HepG2 (cell line): ENCODE data around the gene LMNA. TPM values are rescaled to one million over a fixed set of nuclear protein-coding genes. Genes with fewer than 3 reads are reported as not detected.

Source experiments
- ARID4A ChIP-seq: sonication (generic); formaldehyde crosslinking; IDR thresholded peaks from 2 replicates; pipeline ENCODE4 v1.5.0; 2020; ENCODE audit warnings: mild to moderate bottlenecking, missing genetic modification reagents, borderline replicate concordance
- ARNTL ChIP-seq: sonication (generic); formaldehyde crosslinking; IDR thresholded peaks from 2 replicates; pipeline ENCODE4 v1.4.0; 2020; ENCODE audit warnings: mild to moderate bottlenecking, missing genetic modification reagents
- ATF1 ChIP-seq: IDR thresholded peaks from 2 replicates; pipeline ENCODE4 v1.6.1; 2016; ENCODE audit warnings: mild to moderate bottlenecking, control low read depth
- CEBPG ChIP-seq: IDR thresholded peaks from 2 replicates; pipeline ENCODE4 v1.6.1; 2016
- GATAD2A ChIP-seq: IDR thresholded peaks from 2 replicates; pipeline ENCODE4 v1.6.1; 2016
- HDAC2 ChIP-seq: sonication (generic); formaldehyde crosslinking; IDR thresholded peaks from 2 replicates; pipeline ENCODE4 v1.4.0; 2020; ENCODE audit warnings: missing genetic modification reagents
- HOXA3 ChIP-seq: sonication (generic); formaldehyde crosslinking; IDR thresholded peaks from 2 replicates; pipeline ENCODE4 v1.5.0; 2020; ENCODE audit warnings: missing genetic modification reagents
- KDM2A ChIP-seq: sonication (generic); formaldehyde crosslinking; IDR thresholded peaks from 2 replicates; pipeline ENCODE4 v1.4.0; 2020; ENCODE audit warnings: low read depth, missing genetic modification reagents, borderline replicate concordance
- KDM6A ChIP-seq: IDR thresholded peaks from 2 replicates; pipeline ENCODE4 v1.6.1; 2016; ENCODE audit warnings: low read depth
- MED1 ChIP-seq: sonication (generic); formaldehyde crosslinking; IDR thresholded peaks from 2 replicates; pipeline ENCODE4 v1.4.0; 2020; ENCODE audit warnings: missing genetic modification reagents
- NKX3-1 ChIP-seq: sonication (generic); formaldehyde crosslinking; IDR thresholded peaks from 2 replicates; pipeline ENCODE4 v1.5.0; 2020; ENCODE audit warnings: missing genetic modification reagents
- NR1H2 ChIP-seq: sonication (generic); formaldehyde crosslinking; IDR thresholded peaks from 2 replicates; pipeline ENCODE4 v1.8.1; 2022; ENCODE audit warnings: low read depth, missing genetic modification reagents, borderline replicate concordance
- SALL1 ChIP-seq: sonication (generic); formaldehyde crosslinking; IDR thresholded peaks from 2 replicates; pipeline ENCODE4 v1.8.0; 2022; ENCODE audit warnings: mild to moderate bottlenecking, missing genetic modification reagents
- SPEN ChIP-seq: sonication (generic); formaldehyde crosslinking; IDR thresholded peaks from 2 replicates; pipeline ENCODE4 v1.5.1; 2020; ENCODE audit warnings: low read depth, mild to moderate bottlenecking, missing genetic modification reagents
- XRCC5 ChIP-seq: fragments of 200-400 bp; formaldehyde crosslinking; optimal IDR thresholded peaks from 2 replicates; pipeline ENCODE3; 2017; ENCODE audit warnings: mild to moderate bottlenecking, low read length
- ZBTB8A ChIP-seq: sonication (generic); formaldehyde crosslinking; IDR thresholded peaks from 2 replicates; pipeline ENCODE4 v1.4.0; 2020; ENCODE audit warnings: mild to moderate bottlenecking, low read depth, missing genetic modification reagents, borderline replicate concordance
- ZMYM4 ChIP-seq: sonication (generic); formaldehyde crosslinking; IDR thresholded peaks from 2 replicates; pipeline ENCODE4 v1.8.1; 2023; ENCODE audit warnings: mild to moderate bottlenecking, missing genetic modification reagents
- ZNF232 ChIP-seq: sonication (generic); formaldehyde crosslinking; IDR thresholded peaks from 2 replicates; pipeline ENCODE4 v1.4.0; 2020; ENCODE audit warnings: missing genetic modification reagents, borderline replicate concordance
- ZNF30 ChIP-seq: sonication (generic); formaldehyde crosslinking; IDR thresholded peaks from 2 replicates; pipeline ENCODE4 v1.5.0; 2020; ENCODE audit warnings: mild to moderate bottlenecking, missing genetic modification reagents
- ZNF337 ChIP-seq: sonication (generic); formaldehyde crosslinking; IDR thresholded peaks from 2 replicates; pipeline ENCODE4 v1.5.1; 2020; ENCODE audit warnings: missing genetic modification reagents, low read depth, mild to moderate bottlenecking, borderline replicate concordance
- ZNF350 ChIP-seq: sonication (generic); formaldehyde crosslinking; IDR thresholded peaks from 2 replicates; pipeline ENCODE4 v1.4.0; 2020; ENCODE audit warnings: mild to moderate bottlenecking, low read depth, missing genetic modification reagents, borderline replicate concordance
- ZNF747 ChIP-seq: sonication (generic); formaldehyde crosslinking; IDR thresholded peaks from 2 replicates; pipeline ENCODE4 v1.8.1; 2023; ENCODE audit warnings: missing genetic modification reagents, mild to moderate bottlenecking, borderline replicate concordance
- ZNF768 ChIP-seq: sonication (generic); formaldehyde crosslinking; IDR thresholded peaks from 2 replicates; pipeline ENCODE4 v1.4.0; 2020; ENCODE audit warnings: missing genetic modification reagents
- polyA plus RNA-seq, 8 experiments: library from polyadenylated mRNA; depleted of rRNA in 3 of 8; stranded (reverse) in 7 of 8; unstranded in 1 of 8; fragments of >200 nt; fragmentation: Illumina TruSeq in 4 of 8; extraction: Trizol in 4 of 8; gene quantifications; 2 replicates each; pipeline versions ENCODE4 v1.2.1 to v1.2.3, GENCODE V29; 2011 to 2016; ENCODE audit warnings: low read depth in 4 of 8, missing spikeins in 1 of 8, mixed read lengths in 1 of 8; ENCODE audit not compliant: insufficient read depth in 1 of 8
- total RNA-seq, 5 experiments: library from RNA; depleted of rRNA; stranded (reverse); fragments of >200 nt; fragmentation: Illumina TruSeq; extraction: Trizol; gene quantifications; 2 replicates each; pipeline ENCODE4 v1.2.3, GENCODE V29; 2016; ENCODE audit warnings: low read depth in 1 of 5
- TF ChIP-seq, protein P1 (sequence below): IDR thresholded peaks from 2 replicates; pipeline ENCODE4 v1.6.1; 2012; ENCODE audit warnings: inconsistent platforms

LMNA gene
- total and polyA plus RNA-seq, 2 of the 13 experiments (the other 11 are each of a cell fraction or from before 2014, with no cell fraction given): 107 to 225 TPM

GRCh38 chr1:156118177-156118868 is 3.8 kb downstream of the LMNA start (continued):
- TF ChIP-seq ARID4A: peak; percentile 79
- peak; percentile 70 for TF ChIP-seq SPEN (CRISPR knock-in tag)
- no peak for TF ChIP-seq ATF1 (CRISPR knock-in tag)
- no peak for TF ChIP-seq ZNF337
- peak; percentile 60; the same call in 1 of the 2 replicates for TF ChIP-seq SALL1 (CRISPR knock-in tag)
- no peak for TF ChIP-seq NKX3-1 (CRISPR knock-in tag)
- TF ChIP-seq ZNF30 (CRISPR knock-in tag): no peak
- TF ChIP-seq KDM6A (CRISPR knock-in tag): peak; percentile 40; the same call in 1 of the 2 replicates
- TF ChIP-seq HDAC2: peak; percentile 71; the same call in 1 of the 2 replicates
- peak; percentile 88; the same call in 1 of the 2 replicates for TF ChIP-seq ZNF747
- TF ChIP-seq GATAD2A (CRISPR knock-in tag): peak; percentile 40
- TF ChIP-seq ZMYM4 (CRISPR knock-in tag): no peak
- peak; percentile 37; the same call in 1 of the 2 replicates for TF ChIP-seq KDM2A (CRISPR knock-in tag)
- no peak for TF ChIP-seq ZNF232 (CRISPR knock-in tag)
- TF ChIP-seq MED1 (CRISPR knock-in tag): peak; percentile 61
- no peak for TF ChIP-seq ZBTB8A (CRISPR knock-in tag)
- peak; percentile 60 for TF ChIP-seq HOXA3 (CRISPR knock-in tag)
- TF ChIP-seq ARNTL (CRISPR knock-in tag): peak; percentile 55; the same call in 1 of the 2 replicates
- TF ChIP-seq ZNF350 (CRISPR knock-in tag): 0 out of 2 replicates have a peak, but pooled peaks have one; percentile 34
- TF ChIP-seq XRCC5: peak; percentile 21
- TF ChIP-seq NR1H2: no peak
- TF ChIP-seq ZNF768 (CRISPR knock-in tag): peak; percentile 28; the same call in 1 of the 2 replicates
- TF ChIP-seq, protein P1, sequence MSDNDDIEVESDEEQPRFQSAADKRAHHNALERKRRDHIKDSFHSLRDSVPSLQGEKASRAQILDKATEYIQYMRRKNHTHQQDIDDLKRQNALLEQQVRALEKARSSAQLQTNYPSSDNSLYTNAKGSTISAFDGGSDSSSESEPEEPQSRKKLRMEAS: peak; percentile 84
- TF ChIP-seq CEBPG: peak; percentile 9; the same call in 1 of the 2 replicates
